Activated CD4-positive, alpha-beta T cell treated with anti-CD3 and anti-CD28 coated beads for 36 hours (primary cell): ENCODE results near the gene SNRNP70. TPM values are rescaled to one million over a fixed set of nuclear protein-coding genes. Genes with fewer than 3 reads are reported as not detected.

Experiments
- ATAC-seq: fragments of 200-7000 bp; cut with Tn5 transposase; one replicate; pipeline ENCODE4 v1.10.0; 2021; ENCODE audit warnings: mild to moderate bottlenecking, moderate library complexity
- CTCF ChIA-PET: fragments of 350-600 bp; sonication (Branson Sonifier 250); formaldehyde crosslinking; loops from one replicate; lab custom pipeline; 2021; ENCODE audit warnings: antibody characterized with exemption; lab: Charles Lee
- POLR2A ChIA-PET: fragments of 350-600 bp; sonication (Branson Sonifier 250); formaldehyde crosslinking; loops from one replicate; lab custom pipeline; 2021; ENCODE audit warnings: antibody characterized with exemption, inconsistent platforms; lab: Charles Lee
- DNase-seq: peaks from one replicate; pipeline ENCODE4 v3.0.0-alpha.2; 2020
- H3K27ac Mint-ChIP-seq: one replicate; pipeline ENCODE4 v1.8.0; 2021; ENCODE audit warnings: mixed read lengths
- H3K27me3 Mint-ChIP-seq: one replicate; pipeline ENCODE4 v1.8.0; 2021; ENCODE audit warnings: mixed read lengths
- H3K36me3 Mint-ChIP-seq: one replicate; pipeline ENCODE4 v1.8.0; 2021; ENCODE audit warnings: low read depth, mixed read lengths
- H3K4me1 Mint-ChIP-seq: one replicate; pipeline ENCODE4 v1.8.0; 2021; ENCODE audit warnings: mixed read lengths
- H3K4me3 Mint-ChIP-seq: one replicate; pipeline ENCODE4 v1.8.0; 2021; ENCODE audit warnings: mild to moderate bottlenecking, moderate library complexity, mixed read lengths
- H3K9me3 Mint-ChIP-seq: one replicate; pipeline ENCODE4 v1.8.0; 2021; ENCODE audit warnings: low read depth, mixed read lengths
- intact Hi-C, 2 experiments: fragments of 100-400 bp; cut with DNase I in 1 of 2; cut with micrococcal nuclease in 1 of 2; formaldehyde crosslinking; loops; one replicate each; pipeline versions ENCODE4 v1.14.2 to v1.15.1; 2022 to 2024; cut with DNase I, micrococcal nuclease
- total RNA-seq, 2 experiments: library from RNA; stranded (reverse); gene quantifications; one replicate each; pipeline ENCODE4 v1.2.3, GENCODE V29; 2021

The SNRNP70 gene
- total RNA-seq, 2 experiments from 2014 or later, result 225 to 306 TPM

GRCh38 chr19:49084206-49085019 is 838 bp upstream of the SNRNP70 start:
- ATAC-seq, result no peak
- CTCF ChIA-PET, result interaction anchor here (0.9 kb wide), 1 partner anchor 289 kb away, joined by 3 read pairs; no protein-coding TSS in a partner anchor

GRCh38 chr19:49085868-49086232 is 599 bp downstream of the SNRNP70 start:
- Mint-ChIP-seq H3K4me3 (peak overlapping the region; percentile 98), H3K4me1 (peaks cover 34% of the 10 kb centered on the region), H3K27me3 (no peaks in the 10 kb centered on the region), H3K36me3 (peaks cover 40% of the 10 kb centered on the region), H3K9me3 (no peaks in the 10 kb centered on the region), H3K27ac (peak overlapping the region; percentile 96)
- CTCF ChIA-PET, result interaction anchor here (0.6 to 4.0 kb wide), 3 partner anchors 13 to 60 kb away, joined by 3 to 26 read pairs (median 3); partner anchors contain the start of gene LIN7B
- POLR2A ChIA-PET, result interaction anchor here (1.9 kb wide), 1 partner anchor 42 kb away, joined by 4 read pairs; no protein-coding TSS in a partner anchor
- no peak for ATAC-seq
- intact Hi-C loops, result loop anchor here (1.0 to 5.0 kb wide), 14 partner anchors 28 to 1814 kb away; partner anchors contain the start of genes C19orf73 (in 2 of the 2), PPFIA3 (in 2 of the 2), ATF5 (in 1 of the 2) and FLT3LG (in 1 of the 2)
- DNase-seq, result no peak

More at GRCh38 chr19:49084206-49085019, 838 bp upstream of the SNRNP70 start:
- H3K4me3 Mint-ChIP-seq, result peak overlapping the region; percentile 98
- intact Hi-C loops, result loop anchor here (1.0 to 5.0 kb wide), 14 partner anchors 30 to 1812 kb away; partner anchors contain the start of genes C19orf73 (in 2 of the 2), PPFIA3 (in 2 of the 2), ATF5 (in 1 of the 2) and FLT3LG (in 1 of the 2)
- H3K9me3 Mint-ChIP-seq, result no peaks in the 10 kb centered on the region
- DNase-seq, result no peak
- peaks cover 2% of the 10 kb centered on the region for H3K27me3 Mint-ChIP-seq
- POLR2A ChIA-PET, result no interaction called here
- peaks cover 28% of the 10 kb centered on the region for H3K36me3 Mint-ChIP-seq
- peaks cover 31% of the 10 kb centered on the region for H3K4me1 Mint-ChIP-seq
- peak overlapping the region; percentile 96 for H3K27ac Mint-ChIP-seq

- Mint-ChIP-seq H3K36me3 (peaks cover 43% of the 10 kb centered on the region), H3K27me3 (no peaks in the 10 kb centered on the region), H3K4me3 (peak overlapping the region; percentile 98), H3K4me1 (peaks cover 36% of the 10 kb centered on the region), H3K9me3 (no peaks in the 10 kb centered on the region), H3K27ac (peak overlapping the region; percentile 96)
- ChIA-PET POLR2A (interaction anchor here (1.9 kb wide), 1 partner anchor 42 kb away, joined by 4 read pairs; no protein-coding TSS in a partner anchor), CTCF (interaction anchor here (1.2 to 4.0 kb wide), 3 partner anchors 12 to 372 kb away, joined by 3 to 26 read pairs (median 3); partner anchors contain the start of gene LIN7B)
- ATAC-seq, result no peak
- no peak for DNase-seq
- intact Hi-C loops, result loop anchor here in 1 of 2 experiments (5.0 kb wide), 1 partner anchor 1814 kb away; the partner anchor contains the start of gene INAFM1
These were observed 1.0 kb downstream of the SNRNP70 start for GRCh38 chr19:49086296-49086695.

GRCh38 chr19:49091391-49092038 is 6.3 kb downstream of the SNRNP70 start:
- DNase-seq (no peak), ATAC-seq (no peak)
- H3K27me3 Mint-ChIP-seq, result no peaks in the 10 kb centered on the region
- peak overlapping the region; percentile 60 for H3K27ac Mint-ChIP-seq
- ChIA-PET POLR2A (no interaction called here), CTCF (interaction anchor here (0.6 kb wide), 1 partner anchor 665 kb away, joined by 3 read pairs; no protein-coding TSS in a partner anchor)
- intact Hi-C loops, result no loop called here
- H3K4me1 Mint-ChIP-seq, result peaks cover 30% of the 10 kb centered on the region
- H3K4me3 Mint-ChIP-seq, result no peak overlapping the region
- peaks cover 62% of the 10 kb centered on the region for H3K36me3 Mint-ChIP-seq
- no peaks in the 10 kb centered on the region for H3K9me3 Mint-ChIP-seq

- ChIA-PET POLR2A (interaction anchor here (0.9 kb wide), 1 partner anchor 22 kb away, joined by 3 read pairs; the partner anchor contains the start of gene LIN7B), CTCF (no interaction called here)
- ATAC-seq (no peak), DNase-seq (no peak)
- intact Hi-C loops, result no loop called here
- peaks cover 57% of the 10 kb centered on the region for H3K36me3 Mint-ChIP-seq
- H3K27ac Mint-ChIP-seq, result no peak overlapping the region
- H3K4me3 Mint-ChIP-seq, result no peak overlapping the region
- H3K9me3 Mint-ChIP-seq, result no peaks in the 10 kb centered on the region
- peaks cover 23% of the 10 kb centered on the region for H3K4me1 Mint-ChIP-seq
- no peaks in the 10 kb centered on the region for H3K27me3 Mint-ChIP-seq
These were observed 7.4 kb downstream of the SNRNP70 start for GRCh38 chr19:49092686-49093085.

GRCh38 chr19:49094505-49095482 is 9.5 kb downstream of the SNRNP70 start:
- Mint-ChIP-seq H3K27me3 (no peaks in the 10 kb centered on the region), H3K36me3 (peaks cover 57% of the 10 kb centered on the region), H3K4me3 (no peak overlapping the region), H3K9me3 (no peaks in the 10 kb centered on the region), H3K27ac (no peak overlapping the region), H3K4me1 (peaks cover 12% of the 10 kb centered on the region)
- intact Hi-C loops, result no loop called here
- ATAC-seq (no peak), DNase-seq (no peak)
- ChIA-PET POLR2A (interaction anchor here (0.6 to 0.8 kb wide), 2 partner anchors 10 to 104 kb away, joined by 3 to 4 read pairs; no protein-coding TSS in a partner anchor), CTCF (interaction anchor here (0.8 to 4.7 kb wide), 3 partner anchors 11 to 52 kb away, joined by 3 to 49 read pairs (median 3); partner anchors contain the start of gene LIN7B)

- ChIA-PET POLR2A (interaction anchor here (0.6 to 1.1 kb wide), 7 partner anchors 9 to 150 kb away, joined by 3 to 6 read pairs (median 4); no protein-coding TSS in a partner anchor), CTCF (interaction anchor here (0.5 to 4.7 kb wide), 36 partner anchors 8 to 371 kb away, joined by 3 to 49 read pairs (median 4); partner anchors contain the start of genes LIN7B, NUCB1 and PPFIA3)
- H3K9me3 Mint-ChIP-seq, result no peaks in the 10 kb centered on the region
- no peaks in the 10 kb centered on the region for H3K4me1 Mint-ChIP-seq
- DNase-seq (peak; percentile 82), ATAC-seq (peak; percentile 86)
- intact Hi-C loops, result loop anchor here (1.0 to 2.0 kb wide), 3 partner anchors 49 to 102 kb away; no protein-coding TSS in a partner anchor
- no peak overlapping the region for H3K4me3 Mint-ChIP-seq
- H3K27ac Mint-ChIP-seq, result no peak overlapping the region
- H3K27me3 Mint-ChIP-seq, result no peaks in the 10 kb centered on the region
- H3K36me3 Mint-ChIP-seq, result peaks cover 52% of the 10 kb centered on the region
These were observed 12.4 kb downstream of the SNRNP70 start for GRCh38 chr19:49097453-49098288.

- ChIA-PET POLR2A (interaction anchor here (0.6 to 0.7 kb wide), 2 partner anchors 10 to 357 kb away, joined by 3 to 5 read pairs; no protein-coding TSS in a partner anchor), CTCF (interaction anchor here (0.6 to 3.0 kb wide), 10 partner anchors 10 to 199 kb away, joined by 3 to 28 read pairs (median 4); partner anchors contain the start of genes LIN7B and NUCB1)
- DNase-seq, result no peak
- Mint-ChIP-seq H3K27me3 (no peaks in the 10 kb centered on the region), H3K36me3 (peaks cover 50% of the 10 kb centered on the region), H3K9me3 (no peaks in the 10 kb centered on the region), H3K4me1 (no peaks in the 10 kb centered on the region), H3K27ac (no peak overlapping the region), H3K4me3 (no peak overlapping the region)
- no peak for ATAC-seq
- intact Hi-C loops, result loop anchor here in 1 of 2 experiments (1.0 kb wide), 1 partner anchor 48 kb away; no protein-coding TSS in a partner anchor
These were observed 13.5 kb downstream of the SNRNP70 start for GRCh38 chr19:49098795-49099194.

GRCh38 chr19:49101160-49101559 is 15.9 kb downstream of the SNRNP70 start:
- DNase-seq, result no peak
- Mint-ChIP-seq H3K36me3 (peaks cover 47% of the 10 kb centered on the region), H3K9me3 (no peaks in the 10 kb centered on the region), H3K4me1 (no peaks in the 10 kb centered on the region), H3K27me3 (no peaks in the 10 kb centered on the region), H3K27ac (no peak overlapping the region), H3K4me3 (no peak overlapping the region)
- CTCF ChIA-PET, result interaction anchor here (0.9 kb wide), 1 partner anchor 12 kb away, joined by 5 read pairs; no protein-coding TSS in a partner anchor
- no peak for ATAC-seq
- POLR2A ChIA-PET, result no interaction called here
- intact Hi-C loops, result no loop called here
